CD4-positive, alpha-beta T cell (primary cell): ENCODE measurements around the gene RHBDL3. TPM values are rescaled to one million over a fixed set of nuclear protein-coding genes. Genes with fewer than 3 reads are reported as not detected.

Experiments
- ATAC-seq: fragments of 200-7000 bp; cut with Tn5 transposase; one replicate; pipeline ENCODE4 v1.10.0; 2022; ENCODE audit warnings: mild to moderate bottlenecking; ENCODE audit not compliant: poor library complexity
- CTCF ChIA-PET: fragments of 350-600 bp; sonication (Branson Sonifier 250); formaldehyde crosslinking; loops from one replicate; lab custom pipeline; 2021; ENCODE audit warnings: antibody characterized with exemption, inconsistent platforms; lab: Charles Lee
- POLR2A ChIA-PET: fragments of 350-600 bp; sonication (Branson Sonifier 250); formaldehyde crosslinking; loops from one replicate; lab custom pipeline; 2021; ENCODE audit warnings: antibody characterized with exemption, inconsistent platforms; lab: Charles Lee
- DNase-seq, 14 experiments: peaks; one replicate each; pipeline ENCODE4 v3.0.0-alpha.2; 2013 to 2020; ENCODE audit warnings: mixed read lengths in 2 of 14
- H3K27ac ChIP-seq, 2 donors: one replicate each; pipeline versions ENCODE4 v1.5.1 to v1.7.0; 2013; ENCODE audit warnings: low read length in 2 of 2, low read depth in 1 of 2, mild to moderate bottlenecking in 1 of 2
- H3K27me3 ChIP-seq, 2 experiments: 1 replicate in 1 of 2; 2 replicates in 1 of 2; pipeline versions ENCODE4 v1.6.1 to v1.7.0; 2013; ENCODE audit warnings: low read length in 2 of 2, control low read depth in 1 of 2, mild to moderate bottlenecking in 1 of 2, moderate library complexity in 1 of 2; ENCODE audit not compliant: insufficient read depth in 2 of 2, control insufficient read depth in 1 of 2
- H3K36me3 ChIP-seq: one replicate; pipeline ENCODE4 v1.6.1; 2013; ENCODE audit warnings: low read length, control low read depth; ENCODE audit not compliant: insufficient read depth
- H3K4me1 ChIP-seq: one replicate; pipeline ENCODE4 v1.6.1; 2013; ENCODE audit warnings: low read length, control low read depth; ENCODE audit not compliant: insufficient read depth
- H3K4me3 ChIP-seq: one replicate; pipeline ENCODE4 v1.5.1; 2013; ENCODE audit warnings: mild to moderate bottlenecking, low read length, moderate library complexity
- H3K9me3 ChIP-seq, 2 experiments: 1 replicate in 1 of 2; 2 replicates in 1 of 2; pipeline versions ENCODE4 v1.6.1 to v1.7.0; 2013; ENCODE audit warnings: low read length in 2 of 2, mild to moderate bottlenecking in 2 of 2, control low read depth in 1 of 2, moderate library complexity in 1 of 2; ENCODE audit not compliant: control insufficient read depth in 1 of 2, insufficient read depth in 1 of 2
- H3K27ac Mint-ChIP-seq: one replicate; pipeline ENCODE4 v1.8.0; 2020; ENCODE audit warnings: mixed read lengths
- H3K27me3 Mint-ChIP-seq: one replicate; pipeline ENCODE4 v1.8.0; 2021; ENCODE audit warnings: mixed read lengths
- H3K36me3 Mint-ChIP-seq: one replicate; pipeline ENCODE4 v1.8.0; 2021; ENCODE audit warnings: low read depth, mixed read lengths
- H3K4me1 Mint-ChIP-seq: one replicate; pipeline ENCODE4 v1.8.0; 2021; ENCODE audit warnings: low read depth, mixed read lengths
- H3K4me3 Mint-ChIP-seq: one replicate; pipeline ENCODE4 v1.8.0; 2020; ENCODE audit warnings: mild to moderate bottlenecking, mixed read lengths
- H3K9me3 Mint-ChIP-seq: one replicate; pipeline ENCODE4 v1.8.0; 2020; ENCODE audit warnings: mixed read lengths
- CTCF ChIP-seq: fragments of 200-600 bp; IDR thresholded peaks from one replicate; pipeline ENCODE4 v1.8.0; 2022; ENCODE audit warnings: antibody characterized with exemption, mild to moderate bottlenecking
- intact Hi-C, 2 experiments: fragments of 100-400 bp; cut with DNase I in 1 of 2; cut with micrococcal nuclease in 1 of 2; formaldehyde crosslinking; loops; one replicate each; pipeline versions ENCODE4 v1.15.1 to v1.9.0; 2023 to 2025; cut with DNase I, micrococcal nuclease
- polyA plus RNA-seq, 2 donors: library from polyadenylated mRNA; unstranded; fragments of 120-200 nt; gene quantifications; one replicate each; pipeline ENCODE4 v1.2.1, GENCODE V29; 2013
- total RNA-seq, 174 experiments: library from RNA in 2 of 174; stranded (reverse) in 2 of 174; gene quantifications; one replicate each; pipeline ENCODE4 v1.2.3 and lab custom pipeline; 2021 to 2026

RHBDL3 gene
- total RNA-seq: under 1 TPM in 1 of 2 experiments, not detected in 1; 0.08 TPM
- not detected for polyA plus RNA-seq (2013, experiment 1 of 2)
- polyA plus RNA-seq (2013, experiment 2 of 2): 0.03 TPM
- 0 to 1.0 (median 0.07) reads per million in 172 experiments for total RNA-seq (lab: John Stamatoyannopoulos, UW)

- intact Hi-C loops: no loop called here
- Mint-ChIP-seq H3K9me3 (no peaks in the 10 kb centered on the region), H3K36me3 (no peaks in the 10 kb centered on the region), H3K4me1 (peaks cover 29% of the 10 kb centered on the region), H3K27ac (no peak within 1 kb of the TSS), H3K27me3 (peaks cover 79% of the 10 kb centered on the region), H3K4me3 (peak within 1 kb of the TSS; percentile 89)
- Histone ChIP-seq H3K27me3 (peaks cover 38 to 58% of the 10 kb centered on the region in 2 experiments), H3K9me3 (no peaks in the 10 kb centered on the region), H3K36me3 (no peaks in the 10 kb centered on the region), H3K4me1 (peaks cover 24% of the 10 kb centered on the region), H3K4me3 (peak within 1 kb of the TSS; percentile 57), H3K27ac (no peak within 1 kb of the TSS)
- ATAC-seq (peak; percentile 45), DNase-seq (peak in 6 of 14 experiments; percentile 6 to 60 (median 27))
- POLR2A ChIA-PET: interaction anchor here (0.9 kb wide), 1 partner anchor 7 kb away, joined by 4 read pairs; no protein-coding TSS in a partner anchor
- TF ChIP-seq CTCF: no peak
- CTCF ChIA-PET: no interaction called here
These were observed at the start of gene RHBDL3 for GRCh38 chr17:32265192-32265923. Gene RHBDL3, plus strand, starts transcription at chr17:32265832. Its CDS starts 358 bp downstream, at chr17:32266190.

GRCh38 chr17:32222621-32223020 lies 43.0 kb upstream of the RHBDL3 start:
- TF ChIP-seq CTCF: no peak
- Histone ChIP-seq H3K27me3 (no peaks in the 10 kb centered on the region), H3K36me3 (peaks cover 5% of the 10 kb centered on the region), H3K4me3 (no peak overlapping the region), H3K4me1 (no peaks in the 10 kb centered on the region), H3K27ac (no peak overlapping the region), H3K9me3 (no peaks in the 10 kb centered on the region)
- intact Hi-C loops: no loop called here
- H3K9me3 Mint-ChIP-seq: no peaks in the 10 kb centered on the region
- no peak overlapping the region for H3K27ac Mint-ChIP-seq
- POLR2A ChIA-PET: no interaction called here
- H3K36me3 Mint-ChIP-seq: peaks cover 41% of the 10 kb centered on the region
- no peak overlapping the region for H3K4me3 Mint-ChIP-seq
- ATAC-seq: no peak
- no peaks in the 10 kb centered on the region for H3K4me1 Mint-ChIP-seq
- no peak for DNase-seq
- H3K27me3 Mint-ChIP-seq: no peaks in the 10 kb centered on the region
- CTCF ChIA-PET: no interaction called here

- H3K4me3 ChIP-seq: no peak overlapping the region
- H3K27me3 ChIP-seq: no peaks in the 10 kb centered on the region
- no peaks in the 10 kb centered on the region for H3K9me3 Mint-ChIP-seq
- CTCF ChIA-PET: no interaction called here
- H3K36me3 Mint-ChIP-seq: peaks cover 37% of the 10 kb centered on the region
- H3K4me1 Mint-ChIP-seq: no peaks in the 10 kb centered on the region
- no peak overlapping the region for H3K27ac Mint-ChIP-seq
- intact Hi-C loops: no loop called here
- H3K4me1 ChIP-seq: no peaks in the 10 kb centered on the region
- POLR2A ChIA-PET: no interaction called here
- DNase-seq: no peak
- H3K9me3 ChIP-seq: no peaks in the 10 kb centered on the region
- H3K27me3 Mint-ChIP-seq: no peaks in the 10 kb centered on the region
- TF ChIP-seq CTCF: no peak
- no peak for ATAC-seq
- H3K4me3 Mint-ChIP-seq: no peak overlapping the region
- H3K27ac ChIP-seq: no peak overlapping the region
- H3K36me3 ChIP-seq: no peaks in the 10 kb centered on the region
These were observed 41.9 kb upstream of the RHBDL3 start for GRCh38 chr17:32223703-32224102.
